ENCODE data around the gene DNAJC6.
"Not testable (repeated sequence)": the region's sequence is repeated elsewhere in the genome, so short reads cannot be mapped to it uniquely, and the experiment has no call there.

The DNAJC6 gene

DNA sequence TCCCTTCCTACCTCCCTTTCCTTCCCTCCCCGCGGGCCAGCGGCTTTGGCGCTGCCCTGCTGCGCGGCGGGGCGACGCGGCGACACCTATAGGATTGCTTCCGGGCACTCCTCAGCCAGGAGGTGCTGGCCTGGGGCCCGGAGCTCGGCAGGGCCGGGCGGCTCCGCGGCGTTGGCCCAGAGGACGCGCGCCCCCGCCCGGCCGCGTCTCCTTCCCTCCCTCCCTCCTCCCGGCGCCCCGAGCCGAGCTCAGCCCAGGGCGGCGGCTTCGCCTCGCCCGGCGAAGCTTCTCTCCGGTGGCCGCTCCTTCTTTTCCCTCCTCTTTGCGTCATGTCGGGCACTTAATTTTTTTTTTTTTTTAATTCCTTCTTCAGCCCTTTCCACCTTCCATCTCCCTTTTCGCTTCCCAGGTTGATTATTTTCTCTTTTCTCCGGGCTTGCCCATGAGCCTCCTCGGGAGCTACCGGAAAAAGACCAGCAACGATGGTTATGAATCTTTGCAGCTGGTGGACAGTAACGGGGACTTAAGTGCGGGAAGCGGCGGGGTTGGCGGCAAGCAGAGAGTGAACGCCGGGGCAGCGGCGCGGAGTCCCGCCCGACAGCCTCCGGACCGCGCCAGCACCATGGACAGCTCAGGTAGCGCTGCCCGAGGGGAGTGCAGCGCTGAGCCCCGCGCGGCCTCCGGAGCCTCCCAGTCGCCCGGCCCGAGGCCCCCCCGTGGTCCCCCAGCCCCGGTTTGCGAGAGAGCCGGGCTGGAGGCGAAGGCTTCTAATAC lies at the start of gene DNAJC6:
Gene DNAJC6 (plus strand): TSS at position 240 of the 774 bp plus-strand sequence. CDS start 203 bp downstream, at position 443.
- peak; percentile 52 for DNase-seq (ENCODE audit: low spot score)

DNA sequence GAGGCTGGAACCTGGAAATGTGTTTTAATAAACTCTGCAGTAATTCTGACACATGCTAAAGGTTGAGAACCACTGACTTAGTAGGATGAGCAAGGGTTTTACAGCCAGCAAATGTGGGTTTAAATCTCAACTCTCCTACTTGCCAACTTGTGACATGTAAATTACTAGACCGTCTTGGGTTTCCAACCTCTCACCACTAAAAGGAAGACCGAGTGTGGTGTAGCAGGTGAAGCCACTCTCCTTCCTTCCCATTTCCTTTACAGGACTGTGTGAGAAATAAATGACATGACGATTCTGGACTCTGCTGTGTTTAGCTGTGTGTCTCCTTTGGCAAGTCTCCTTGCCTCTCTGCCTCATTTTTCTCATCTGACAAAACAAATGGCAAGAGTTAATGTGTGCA lies 49.5 kb upstream of the DNAJC6 start:
- DNase-seq (ENCODE audit: low spot score): no peak

GRCh38 chr1:65260851-65261473 lies 48.4 kb upstream of the DNAJC6 start:
- DNase-seq (ENCODE audit: low spot score): no peak

DNA sequence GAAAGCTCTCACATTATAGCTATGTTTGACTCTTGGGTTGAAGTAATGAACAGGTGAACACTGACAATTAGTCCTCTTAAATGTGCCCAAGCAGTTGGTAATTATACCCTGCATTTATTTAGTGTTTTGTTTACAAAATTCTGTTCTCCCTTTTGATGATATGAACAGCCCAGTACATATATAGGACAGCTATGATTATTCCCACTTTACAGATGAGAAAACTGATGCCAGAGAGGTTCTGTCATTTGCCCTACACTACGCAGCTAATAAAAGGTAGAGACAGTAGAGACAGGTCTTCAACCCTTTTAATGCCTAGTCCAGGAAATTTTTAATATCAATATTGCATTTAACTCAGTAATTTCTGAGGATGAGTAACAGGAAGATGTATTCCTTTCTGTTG lies 46.1 kb upstream of the DNAJC6 start:
- no peak for DNase-seq (ENCODE audit: low spot score)

DNA sequence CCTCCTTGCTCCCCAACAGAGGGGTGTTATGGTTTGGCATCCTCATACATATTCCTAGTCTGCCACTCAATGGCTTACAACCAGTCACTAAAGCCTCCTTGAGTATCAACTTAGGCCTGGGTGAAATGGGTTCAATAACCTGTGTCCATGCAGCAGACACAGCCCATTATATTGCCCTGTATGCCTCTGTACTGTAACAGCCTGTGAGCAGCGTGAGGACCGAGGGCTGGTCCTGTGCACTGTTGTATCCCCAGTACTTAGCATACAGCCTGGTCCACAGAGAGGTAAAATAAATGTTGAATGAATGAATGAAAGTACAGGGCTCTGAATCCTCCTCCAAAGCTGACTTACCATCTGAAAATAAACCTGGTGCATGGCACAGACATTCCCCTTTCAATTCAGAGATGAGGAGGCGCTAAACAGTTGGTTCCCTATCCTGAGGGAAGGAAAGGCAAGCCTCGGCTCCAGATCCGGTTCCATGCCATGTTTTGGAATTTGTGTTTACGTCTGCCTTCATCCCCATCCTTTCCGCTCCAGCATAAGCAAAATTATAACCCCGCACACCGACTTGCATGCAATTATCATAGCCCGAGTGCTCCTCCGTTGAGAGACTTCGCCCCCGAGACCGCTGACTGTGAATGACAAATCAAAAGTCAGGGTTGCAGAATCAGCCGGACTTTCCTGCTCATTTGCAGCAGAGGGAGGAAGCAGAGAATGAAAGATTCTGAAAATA lies 45.0 kb upstream of the DNAJC6 start:
- DNase-seq (ENCODE audit: low spot score): peak; percentile 96

DNA sequence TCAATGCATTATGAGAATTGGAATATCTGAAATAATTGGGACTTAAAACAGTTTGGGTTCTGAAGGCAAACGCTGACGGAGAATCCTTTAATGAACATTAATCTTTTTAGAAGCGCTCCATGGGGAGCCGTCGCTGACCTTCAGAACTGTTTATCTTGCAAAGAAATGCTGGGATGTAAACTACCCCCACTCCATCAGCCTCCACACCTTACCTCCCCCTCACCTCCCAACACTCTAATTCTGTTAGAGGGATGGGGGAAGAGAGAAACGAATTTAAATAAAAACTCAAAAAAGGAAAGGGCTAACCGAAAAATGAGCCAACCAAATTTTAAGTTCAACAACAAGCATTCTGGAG lies 44.1 kb upstream of the DNAJC6 start:
- DNase-seq (ENCODE audit: low spot score): no peak

- DNase-seq (ENCODE audit: low spot score): peak; percentile 77
Measured at GRCh38 chr1:65265651-65266351, 43.5 kb upstream of the DNAJC6 start.

DNA sequence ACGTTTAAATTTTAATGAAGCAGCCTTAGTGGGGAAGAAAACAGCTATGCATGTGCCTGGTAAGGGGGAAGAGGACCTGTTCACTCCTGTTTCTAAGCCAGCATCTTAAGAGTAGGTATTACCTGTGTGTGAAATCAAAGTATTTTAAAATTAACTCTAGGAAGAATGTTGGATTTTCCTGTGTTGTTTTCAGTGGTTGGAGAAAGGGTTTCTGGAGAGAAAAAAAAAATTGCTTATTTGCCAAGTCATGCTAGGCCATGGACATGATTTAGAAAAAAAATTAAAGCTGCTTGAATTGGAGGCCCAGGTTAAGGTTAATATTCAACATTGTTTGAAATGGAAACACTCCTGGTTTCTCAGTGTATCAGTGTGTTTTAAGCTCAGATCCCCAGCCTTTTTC lies 42.9 kb upstream of the DNAJC6 start:
- DNase-seq (ENCODE audit: low spot score): no peak

- DNase-seq (ENCODE audit: low spot score): no peak
Measured at GRCh38 chr1:65267271-65267670, 42.1 kb upstream of the DNAJC6 start.

- no peak for DNase-seq (ENCODE audit: low spot score)
Measured at GRCh38 chr1:65267683-65268082, 41.7 kb upstream of the DNAJC6 start.

- no peak for DNase-seq (ENCODE audit: low spot score)
Measured at GRCh38 chr1:65269612-65270011, 39.7 kb upstream of the DNAJC6 start.

DNA sequence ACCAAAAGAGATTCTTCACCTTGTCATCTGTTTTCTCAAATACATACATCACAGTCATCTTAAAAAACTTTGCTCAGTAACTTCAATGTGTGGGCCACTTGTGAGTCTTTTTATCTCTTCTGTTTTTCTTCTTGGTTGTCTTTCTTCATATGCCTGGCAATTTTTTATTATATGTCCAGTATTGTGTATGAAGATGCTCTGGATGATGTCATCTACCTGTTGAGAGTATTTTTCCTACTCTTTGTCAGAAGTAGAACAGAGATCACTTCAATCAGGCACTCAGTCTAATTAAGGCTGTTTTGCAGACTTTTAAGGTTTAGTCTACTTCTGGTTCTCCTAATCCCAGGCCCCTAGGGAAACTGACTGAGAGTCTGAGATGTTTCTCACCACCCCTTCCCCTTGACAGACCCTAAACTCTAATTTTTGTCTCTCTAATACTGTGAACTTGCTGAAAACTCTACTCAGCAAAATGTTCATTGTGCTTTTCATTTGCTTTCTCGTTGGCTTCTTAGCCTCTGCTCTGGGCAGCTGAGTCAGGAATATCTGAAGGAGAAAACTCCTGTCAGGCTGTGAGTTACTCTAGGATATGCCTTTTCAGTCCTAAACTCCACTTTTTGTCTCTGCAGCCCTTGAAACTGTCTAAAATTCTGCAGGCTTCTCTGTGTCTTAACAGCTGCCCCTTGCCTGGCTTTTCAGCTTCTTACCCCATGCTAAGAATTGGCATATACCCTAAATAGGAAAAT lies 33.0 kb upstream of the DNAJC6 start:
- DNase-seq (ENCODE audit: low spot score): no peak

GRCh38 chr1:65277605-65278347 lies 31.6 kb upstream of the DNAJC6 start:
- peak; percentile 42 for DNase-seq (ENCODE audit: low spot score)

- DNase-seq (ENCODE audit: low spot score): no peak
Measured at GRCh38 chr1:65278376-65279069, 30.8 kb upstream of the DNAJC6 start.

- DNase-seq (ENCODE audit: low spot score): no peak
Measured at GRCh38 chr1:65279070-65279779, 30.1 kb upstream of the DNAJC6 start.

GRCh38 chr1:65281846-65282245 lies 27.5 kb upstream of the DNAJC6 start:
- DNase-seq (ENCODE audit: low spot score): no peak

- no peak for DNase-seq (ENCODE audit: low spot score)
Measured at GRCh38 chr1:65284229-65284628, 25.1 kb upstream of the DNAJC6 start.

DNA sequence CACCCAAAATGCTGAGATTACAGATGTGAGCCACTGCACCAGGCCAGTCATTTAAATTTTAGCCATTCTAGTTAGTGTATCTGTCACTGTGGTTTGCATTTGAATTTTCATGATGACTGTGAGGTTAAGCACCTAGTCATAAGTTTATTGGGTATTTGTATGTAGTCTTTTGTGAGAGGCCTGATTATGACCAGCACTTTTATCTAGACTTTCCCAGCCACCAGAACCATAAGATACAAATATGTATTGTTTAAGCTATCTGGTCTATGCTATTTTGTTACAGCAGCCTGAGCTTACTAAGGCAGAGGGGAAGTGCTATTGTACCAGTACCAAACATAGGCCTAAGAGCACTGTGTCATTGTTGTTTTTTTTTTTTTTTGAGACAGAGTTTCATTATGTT lies 19.9 kb upstream of the DNAJC6 start:
- DNase-seq (ENCODE audit: low spot score): no peak

- DNase-seq (ENCODE audit: low spot score): not testable (repeated sequence)
Measured at GRCh38 chr1:65291818-65292217, 17.5 kb upstream of the DNAJC6 start.

Data from cerebellar cortex (tissue), 1 donor.